ENCODE results near the gene BBOX1.

DNA sequence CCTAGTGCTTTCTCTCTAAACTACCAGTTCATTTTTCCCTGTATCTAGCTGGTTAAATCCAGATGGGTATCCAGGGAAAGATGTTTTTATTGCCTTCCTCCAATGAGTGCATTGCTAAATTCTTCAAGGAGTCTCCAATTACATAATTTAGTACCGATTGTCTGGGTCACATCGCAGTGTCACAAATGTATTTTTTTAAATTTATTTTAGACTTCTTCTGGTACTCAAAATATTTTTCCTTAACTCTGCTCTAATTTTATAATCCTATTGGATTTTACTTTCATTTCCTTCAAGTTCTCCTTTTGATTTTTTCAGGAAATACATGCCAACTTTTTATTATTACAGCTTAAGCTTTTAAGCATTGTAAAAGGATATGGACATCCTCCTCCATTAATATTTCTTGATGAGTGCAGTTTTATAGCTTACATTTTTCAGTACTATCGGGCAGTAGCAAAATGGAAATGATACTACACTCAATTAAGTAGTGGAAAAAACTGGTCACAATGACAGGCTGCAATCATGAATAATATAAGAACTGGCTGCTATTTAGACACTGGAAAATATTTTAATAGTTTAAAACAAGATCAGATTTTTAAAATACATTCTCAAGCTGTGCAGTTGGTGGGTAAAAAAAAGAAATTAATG is 20.3 kb downstream of the BBOX1 start:
- TF ChIP-seq, protein P1, sequence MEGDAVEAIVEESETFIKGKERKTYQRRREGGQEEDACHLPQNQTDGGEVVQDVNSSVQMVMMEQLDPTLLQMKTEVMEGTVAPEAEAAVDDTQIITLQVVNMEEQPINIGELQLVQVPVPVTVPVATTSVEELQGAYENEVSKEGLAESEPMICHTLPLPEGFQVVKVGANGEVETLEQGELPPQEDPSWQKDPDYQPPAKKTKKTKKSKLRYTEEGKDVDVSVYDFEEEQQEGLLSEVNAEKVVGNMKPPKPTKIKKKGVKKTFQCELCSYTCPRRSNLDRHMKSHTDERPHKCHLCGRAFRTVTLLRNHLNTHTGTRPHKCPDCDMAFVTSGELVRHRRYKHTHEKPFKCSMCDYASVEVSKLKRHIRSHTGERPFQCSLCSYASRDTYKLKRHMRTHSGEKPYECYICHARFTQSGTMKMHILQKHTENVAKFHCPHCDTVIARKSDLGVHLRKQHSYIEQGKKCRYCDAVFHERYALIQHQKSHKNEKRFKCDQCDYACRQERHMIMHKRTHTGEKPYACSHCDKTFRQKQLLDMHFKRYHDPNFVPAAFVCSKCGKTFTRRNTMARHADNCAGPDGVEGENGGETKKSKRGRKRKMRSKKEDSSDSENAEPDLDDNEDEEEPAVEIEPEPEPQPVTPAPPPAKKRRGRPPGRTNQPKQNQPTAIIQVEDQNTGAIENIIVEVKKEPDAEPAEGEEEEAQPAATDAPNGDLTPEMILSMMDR (IDR thresholded peaks at IDR 0.05; ENCODE audit: extremely low read depth in 1 of 2, insufficient read depth in 1 of 2, low read depth in 1 of 2, low read length in 2 of 2), result no peak
- TF ChIP-seq POLR2A (IDR thresholded peaks at IDR 0.05; ENCODE audit: low read depth, low read length) (no peak), FOS (IDR thresholded peaks at IDR 0.05; ENCODE audit: borderline replicate concordance, insufficient read depth, low read length) (no peak), EZH2 (IDR thresholded peaks at IDR 0.05; ENCODE audit: borderline replicate concordance, low read depth, low read length, severe bottlenecking) (no peak)
- TF ChIP-seq, protein P2, sequence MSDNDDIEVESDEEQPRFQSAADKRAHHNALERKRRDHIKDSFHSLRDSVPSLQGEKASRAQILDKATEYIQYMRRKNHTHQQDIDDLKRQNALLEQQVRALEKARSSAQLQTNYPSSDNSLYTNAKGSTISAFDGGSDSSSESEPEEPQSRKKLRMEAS (IDR thresholded peaks at IDR 0.05; ENCODE audit: insufficient read depth, insufficient read length), result no peak
